GM23248 (cell line): Measurements from ENCODE around the gene TSEN15.

Source experiments
- EZH2 ChIP-seq: fragments of 200-600 bp; sonication (generic); IDR thresholded peaks from 2 replicates; pipeline ENCODE4 v1.6.1; 2018; ENCODE audit warnings: antibody characterized with exemption, mild to moderate bottlenecking; ENCODE audit not compliant: insufficient read depth, poor library complexity, severe bottlenecking
- EZH2phosphoT487 ChIP-seq: fragments of 200-600 bp; sonication (generic); IDR thresholded peaks from 2 replicates; pipeline ENCODE4 v1.6.1; 2018; ENCODE audit warnings: antibody characterized with exemption, moderate library complexity, mild to moderate bottlenecking, low read depth; ENCODE audit not compliant: insufficient read depth

DNA sequence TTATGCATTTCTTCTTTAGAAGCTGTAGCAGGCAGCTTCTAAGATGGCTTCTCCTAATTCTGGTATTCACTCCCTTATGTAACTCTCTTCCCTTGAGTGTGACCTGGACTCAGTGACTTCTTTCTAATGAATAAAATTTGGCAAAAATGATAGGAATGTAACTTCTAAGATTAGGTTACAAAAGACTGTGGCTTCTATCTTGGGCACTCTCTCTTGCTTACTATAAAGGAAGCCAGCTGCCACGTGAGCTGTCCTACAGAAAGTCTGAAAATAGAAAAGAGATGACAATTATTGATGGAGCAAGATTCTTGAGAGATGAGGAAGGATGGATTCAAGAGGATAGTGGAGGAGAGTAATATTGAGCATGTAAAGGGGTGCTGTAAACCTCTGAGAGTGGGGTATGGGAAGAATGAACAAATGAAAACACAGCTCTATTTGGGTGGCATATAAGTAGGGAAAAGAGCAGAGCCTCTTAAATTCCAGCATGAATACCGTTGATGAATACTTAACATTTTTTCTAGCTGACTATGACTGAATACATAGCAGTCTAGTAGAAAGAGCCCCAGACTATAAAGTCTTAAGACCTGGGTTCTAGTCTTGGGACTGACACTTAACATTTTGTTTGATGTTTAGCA is 5.5 kb downstream of the TSEN15 start:
- TF ChIP-seq EZH2phosphoT487 = no peak
- TF ChIP-seq EZH2 = no peak
